ENCODE measurements around the gene IGFBP3. TPM values are rescaled to one million over a fixed set of nuclear protein-coding genes. Genes with fewer than 3 reads are reported as not detected.

The IGFBP3 gene
- total RNA-seq, 1 experiment from 2014 or later, result 237 TPM

GRCh38 chr7:45924283-45924682, 3.2 kb upstream of the IGFBP3 start:
- Histone ChIP-seq H3F3A (ENCODE audit: insufficient read depth, low read depth) (peaks cover 32% of the 10 kb centered on the region; the same call in 1 of the 2 replicates), H3K79me2 (ENCODE audit: low read depth) (peaks cover 12% of the 10 kb centered on the region), H3K27ac (peak overlapping the region; percentile 52), H4K20me1 (ENCODE audit: insufficient read depth) (no peaks in the 10 kb centered on the region), H3K9me3 (ENCODE audit: insufficient read depth, low read depth) (no peaks in the 10 kb centered on the region), H3K36me3 (ENCODE audit: low read depth) (no peaks in the 10 kb centered on the region), H3K4me2 (peak overlapping the region; percentile 14), H3K9me2 (ENCODE audit: insufficient read depth) (no peaks in the 10 kb centered on the region), H3K27me3 (ENCODE audit: insufficient read depth, low read depth) (no peaks in the 10 kb centered on the region), H3K4me3 (no peak overlapping the region), H3K4me1 (replicated peaks; ENCODE audit: insufficient read depth) (peaks cover 31% of the 10 kb centered on the region), H2AFZ (no peak overlapping the region)
- BruUV-seq (replicated peaks), result no TSS peak
- peak; percentile 79 to 89 for DNase-seq
- POLR2A ChIA-PET (ENCODE audit: unreplicated experiment), result interaction anchor here (0.7 kb wide), 1 partner anchor 281 kb away, joined by 4 read pairs; no protein-coding TSS in a partner anchor
- CTCF ChIA-PET, result interaction anchor here (0.6 to 1.0 kb wide), 2 partner anchors 281 to 1021 kb away, joined by 3 to 9 read pairs; no protein-coding TSS in a partner anchor
- intact Hi-C loops (cut with micrococcal nuclease; ENCODE audit: unreplicated experiment), result loop anchor here (1.0 to 5.0 kb wide), 4 partner anchors 54 to 983 kb away; no protein-coding TSS in a partner anchor
- no peak for TF ChIP-seq CTCF (conservative IDR thresholded peaks at IDR 0.05)
- TF ChIP-seq EZH2 (IDR thresholded peaks at IDR 0.05; ENCODE audit: low read depth), result no peak

- no peak for DNase-seq
- Histone ChIP-seq H3K27ac (peak overlapping the region; percentile 52), H3K36me3 (ENCODE audit: low read depth) (no peaks in the 10 kb centered on the region), H3K27me3 (ENCODE audit: insufficient read depth, low read depth) (no peaks in the 10 kb centered on the region), H2AFZ (no peak overlapping the region), H3F3A (ENCODE audit: insufficient read depth, low read depth) (peaks cover 36% of the 10 kb centered on the region; the same call in 1 of the 2 replicates), H3K9me2 (ENCODE audit: insufficient read depth) (no peaks in the 10 kb centered on the region), H3K79me2 (ENCODE audit: low read depth) (peaks cover 17% of the 10 kb centered on the region), H3K4me2 (peak overlapping the region; percentile 14), H4K20me1 (ENCODE audit: insufficient read depth) (no peaks in the 10 kb centered on the region; the same call in 1 of the 2 replicates), H3K9me3 (ENCODE audit: insufficient read depth, low read depth) (no peaks in the 10 kb centered on the region), H3K4me3 (no peak overlapping the region), H3K4me1 (replicated peaks; ENCODE audit: insufficient read depth) (peaks cover 36% of the 10 kb centered on the region)
- ChIA-PET POLR2A (ENCODE audit: unreplicated experiment) (interaction anchor here (0.6 to 0.7 kb wide), 3 partner anchors 165 to 333 kb away, joined by 3 to 4 read pairs (median 4); no protein-coding TSS in a partner anchor), CTCF (interaction anchor here (0.6 to 1.7 kb wide), 8 partner anchors 52 to 1021 kb away, joined by 3 to 9 read pairs (median 4); no protein-coding TSS in a partner anchor)
- TF ChIP-seq EZH2 (IDR thresholded peaks at IDR 0.05; ENCODE audit: low read depth), result no peak
- TF ChIP-seq CTCF (conservative IDR thresholded peaks at IDR 0.05), result no peak
- intact Hi-C loops (cut with micrococcal nuclease; ENCODE audit: unreplicated experiment), result loop anchor here (1.0 to 5.0 kb wide), 24 partner anchors 33 to 1256 kb away; partner anchors contain the start of gene CCDC201
- no TSS peak for BruUV-seq (replicated peaks)
These were observed 2.7 kb upstream of the IGFBP3 start for GRCh38 chr7:45923818-45924217.

- ChIA-PET CTCF (interaction anchor here (0.6 to 1.7 kb wide), 13 partner anchors 37 to 1011 kb away, joined by 3 to 6 read pairs (median 3); no protein-coding TSS in a partner anchor), POLR2A (ENCODE audit: unreplicated experiment) (interaction anchor here (0.6 kb wide), 1 partner anchor 165 kb away, joined by 4 read pairs; no protein-coding TSS in a partner anchor)
- H3F3A ChIP-seq (ENCODE audit: insufficient read depth, low read depth), result peaks cover 39% of the 10 kb centered on the region; the same call in 1 of the 2 replicates
- TF ChIP-seq CTCF (conservative IDR thresholded peaks at IDR 0.05), result peak; percentile 99
- TF ChIP-seq EZH2 (IDR thresholded peaks at IDR 0.05; ENCODE audit: low read depth), result no peak
- BruUV-seq (replicated peaks), result no TSS peak
- H3K27me3 ChIP-seq (ENCODE audit: insufficient read depth, low read depth), result no peaks in the 10 kb centered on the region
- H3K4me3 ChIP-seq, result no peak overlapping the region
- no peak overlapping the region for H2AFZ ChIP-seq
- H3K79me2 ChIP-seq (ENCODE audit: low read depth), result peaks cover 22% of the 10 kb centered on the region
- peak; percentile 93 to 94 for DNase-seq
- peak overlapping the region; percentile 14; the same call in 1 of the 2 replicates for H3K4me2 ChIP-seq
- H3K9me3 ChIP-seq (ENCODE audit: insufficient read depth, low read depth), result no peaks in the 10 kb centered on the region
- H3K36me3 ChIP-seq (ENCODE audit: low read depth), result no peaks in the 10 kb centered on the region
- H3K4me1 ChIP-seq (replicated peaks; ENCODE audit: insufficient read depth), result peaks cover 41% of the 10 kb centered on the region
- H4K20me1 ChIP-seq (ENCODE audit: insufficient read depth), result no peaks in the 10 kb centered on the region; the same call in 1 of the 2 replicates
- H3K27ac ChIP-seq, result peak overlapping the region; percentile 52
- H3K9me2 ChIP-seq (ENCODE audit: insufficient read depth), result no peaks in the 10 kb centered on the region
- intact Hi-C loops (cut with micrococcal nuclease; ENCODE audit: unreplicated experiment), result loop anchor here (1.0 to 5.0 kb wide), 21 partner anchors 32 to 1257 kb away; partner anchors contain the start of gene CCDC201
These were observed 2.2 kb upstream of the IGFBP3 start for GRCh38 chr7:45923290-45923689.
